Dedifferentiated amniotic fluid mesenchymal stem cell (primary cell): ENCODE results near the gene CAMK1D.

Experiments used
- DNase-seq: peaks from one replicate; pipeline ENCODE4 v3.0.0-alpha.2; 2016; ENCODE audit errors: extremely low spot score

CAMK1D gene

DNA sequence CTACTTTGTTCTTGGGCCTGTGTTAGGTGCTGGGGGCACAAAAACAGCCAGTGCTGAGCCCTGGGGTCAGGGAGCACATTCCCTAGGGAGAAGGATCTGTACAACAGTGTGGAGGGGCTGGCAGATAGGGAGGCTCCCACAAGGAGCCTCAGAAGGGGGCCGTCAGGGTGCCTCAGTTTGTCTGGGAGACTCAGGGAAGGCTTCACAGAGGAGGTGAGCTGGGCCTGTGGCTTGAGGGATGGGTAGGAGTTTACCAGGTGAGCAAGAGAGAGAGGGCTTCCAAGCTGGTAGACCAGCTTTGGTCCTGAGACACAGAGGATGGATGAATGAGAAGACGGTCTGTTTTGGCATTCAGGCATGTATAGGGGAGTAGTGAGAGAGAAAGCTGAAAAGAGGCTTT is 52.1 kb downstream of the CAMK1D start:
- no peak for DNase-seq

DNA sequence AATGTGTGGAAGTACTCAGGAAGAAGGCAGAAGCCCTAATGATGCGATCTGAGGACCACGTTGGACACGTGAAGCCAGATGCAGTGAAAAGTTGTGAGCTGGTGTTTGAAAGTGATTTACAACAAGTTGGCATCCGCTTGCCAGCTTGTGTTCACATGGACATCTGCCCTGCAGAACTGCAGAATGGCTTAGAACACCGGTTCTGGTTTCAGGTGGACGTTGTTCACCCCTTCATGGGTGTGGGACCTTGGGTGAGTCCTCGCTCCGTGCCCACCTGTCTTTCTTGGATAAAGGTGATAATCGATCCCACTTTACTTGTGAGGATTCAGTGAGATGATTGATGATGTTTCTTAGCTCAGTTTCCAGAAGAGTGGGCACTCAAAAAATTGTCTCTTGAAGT is 53.8 kb downstream of the CAMK1D start:
- no peak for DNase-seq

DNA sequence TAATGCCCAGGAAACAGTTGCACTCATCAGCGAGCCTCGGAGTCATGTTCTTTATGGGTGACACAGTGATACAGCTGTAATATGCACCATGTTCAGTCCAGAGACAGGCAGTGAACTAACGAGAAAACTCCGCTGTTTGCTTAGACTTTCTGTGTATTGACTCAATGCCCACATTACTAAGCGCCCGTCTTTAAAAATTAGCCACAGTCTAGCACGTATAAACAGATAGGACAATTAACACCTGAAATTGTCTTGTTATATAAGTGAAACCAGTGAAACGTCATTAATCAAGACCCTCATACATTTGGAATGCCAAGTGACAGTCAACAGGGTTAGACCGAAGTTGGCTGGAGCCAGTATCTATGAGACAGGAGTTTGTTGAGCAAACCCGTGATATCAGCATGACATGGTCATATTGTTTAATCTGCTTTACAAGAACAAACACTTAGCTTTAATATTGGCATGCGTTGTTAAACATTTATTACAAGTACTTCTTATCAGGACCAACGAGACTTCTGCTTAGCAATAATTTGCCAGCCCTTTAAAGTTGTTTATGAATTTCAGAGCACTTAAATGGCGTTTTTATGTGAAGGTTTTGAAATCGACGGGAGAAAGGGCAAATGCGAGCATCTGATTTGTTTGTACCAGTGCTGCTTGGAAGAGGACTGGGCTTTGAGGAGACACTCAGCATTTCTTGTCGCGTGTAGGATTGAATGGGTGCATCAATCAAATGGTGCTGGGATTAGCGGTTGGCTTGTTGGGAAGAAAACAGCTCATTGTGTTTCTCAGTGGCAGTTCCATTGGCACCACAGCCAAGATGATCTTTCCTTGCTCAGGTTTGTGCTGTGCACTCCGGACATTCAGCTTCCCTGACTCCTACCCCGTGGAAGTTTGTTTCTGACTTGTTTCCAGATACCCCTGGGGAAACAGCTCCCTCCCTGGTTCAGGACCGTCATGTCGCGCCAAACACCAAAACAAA is 56.3 kb downstream of the CAMK1D start:
- no peak for DNase-seq

DNA sequence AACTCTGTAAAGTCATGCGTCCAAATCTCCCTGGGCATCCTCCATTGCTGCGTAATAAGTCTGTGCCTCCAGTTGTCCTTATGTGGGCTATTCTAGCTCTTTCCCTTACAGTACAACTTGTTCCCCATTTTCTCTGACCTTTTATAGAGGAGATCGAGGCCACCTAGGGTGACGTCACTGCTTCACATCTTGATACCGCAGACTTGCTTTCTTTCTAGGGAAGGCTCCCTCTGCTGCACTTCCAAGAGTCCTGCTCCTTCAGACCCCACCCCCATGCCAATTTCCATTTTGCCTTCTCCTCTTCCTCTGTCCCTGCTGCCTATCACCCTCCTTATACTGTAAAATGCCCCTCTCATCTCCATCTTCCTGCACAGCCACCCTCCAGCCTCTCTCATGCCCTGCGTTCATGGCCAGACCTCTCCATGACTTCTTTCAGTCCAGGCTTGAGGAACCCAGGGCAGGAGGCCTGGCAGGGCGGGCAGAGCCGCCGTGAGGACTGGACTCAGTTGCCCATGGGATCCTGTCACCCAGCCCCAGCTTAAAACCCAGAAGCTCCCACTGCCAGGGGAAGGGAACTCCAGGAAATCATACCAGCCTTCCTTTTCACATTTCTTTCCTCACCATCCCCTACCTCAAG is 57.5 kb downstream of the CAMK1D start:
- no peak for DNase-seq

DNA sequence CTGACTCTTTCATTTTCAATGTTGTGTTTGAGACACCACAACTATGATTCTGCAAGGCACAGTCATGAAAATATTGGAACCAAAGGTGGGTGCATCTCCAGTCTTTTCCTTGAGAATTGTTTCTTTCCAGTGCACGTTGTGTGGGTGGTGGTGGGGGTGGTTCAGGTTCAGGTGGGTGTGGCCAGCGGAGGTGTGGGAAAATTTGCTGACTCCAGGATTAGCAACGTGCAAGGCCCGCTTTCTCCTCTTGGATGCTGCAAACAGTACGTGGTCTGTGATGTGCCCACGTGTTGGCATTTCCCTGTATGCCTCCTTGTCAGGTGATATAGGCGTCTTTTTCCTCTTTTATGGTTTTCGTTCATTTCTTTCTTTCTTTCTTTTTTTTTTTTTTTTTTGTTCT is 59.1 kb downstream of the CAMK1D start:
- DNase-seq = no peak

DNA sequence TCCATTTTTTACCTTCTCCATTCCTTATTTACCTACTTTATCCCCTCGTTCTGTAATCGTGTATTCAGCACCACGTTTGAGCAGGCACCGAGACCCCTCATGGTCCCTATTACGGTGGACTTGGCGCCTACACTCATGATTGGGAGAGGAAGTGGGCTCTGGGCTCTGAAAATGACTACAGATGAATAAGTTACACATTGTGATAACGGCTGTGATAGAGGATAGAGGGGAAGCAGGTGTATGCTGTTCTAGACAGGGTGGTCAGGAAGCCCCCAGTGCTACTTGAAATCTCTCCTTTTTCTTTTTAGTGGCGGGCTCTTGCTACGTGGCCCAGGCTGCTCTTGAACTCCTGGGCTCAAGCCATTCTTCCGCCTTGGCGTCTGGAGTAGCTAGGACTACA is 59.8 kb downstream of the CAMK1D start:
- DNase-seq = no peak

DNA sequence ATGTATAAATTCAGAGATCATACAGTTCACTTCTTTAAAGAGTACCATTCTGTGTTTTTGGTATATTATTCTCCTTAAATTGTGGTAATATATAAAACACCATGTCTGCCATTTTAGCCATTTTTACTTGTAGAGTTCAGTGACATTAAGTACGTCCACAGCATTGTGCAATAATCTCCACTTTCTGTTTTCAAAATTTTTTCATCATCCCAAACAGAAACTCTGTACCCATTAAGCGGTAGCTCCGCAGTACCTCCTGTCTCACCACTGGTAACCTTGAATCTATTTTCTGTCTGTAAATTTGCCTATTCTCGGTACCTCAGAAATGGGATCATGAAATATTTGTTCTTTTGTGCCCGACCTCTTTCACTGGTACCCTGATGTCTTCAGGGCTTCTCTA is 60.3 kb downstream of the CAMK1D start:
- no peak for DNase-seq

DNA sequence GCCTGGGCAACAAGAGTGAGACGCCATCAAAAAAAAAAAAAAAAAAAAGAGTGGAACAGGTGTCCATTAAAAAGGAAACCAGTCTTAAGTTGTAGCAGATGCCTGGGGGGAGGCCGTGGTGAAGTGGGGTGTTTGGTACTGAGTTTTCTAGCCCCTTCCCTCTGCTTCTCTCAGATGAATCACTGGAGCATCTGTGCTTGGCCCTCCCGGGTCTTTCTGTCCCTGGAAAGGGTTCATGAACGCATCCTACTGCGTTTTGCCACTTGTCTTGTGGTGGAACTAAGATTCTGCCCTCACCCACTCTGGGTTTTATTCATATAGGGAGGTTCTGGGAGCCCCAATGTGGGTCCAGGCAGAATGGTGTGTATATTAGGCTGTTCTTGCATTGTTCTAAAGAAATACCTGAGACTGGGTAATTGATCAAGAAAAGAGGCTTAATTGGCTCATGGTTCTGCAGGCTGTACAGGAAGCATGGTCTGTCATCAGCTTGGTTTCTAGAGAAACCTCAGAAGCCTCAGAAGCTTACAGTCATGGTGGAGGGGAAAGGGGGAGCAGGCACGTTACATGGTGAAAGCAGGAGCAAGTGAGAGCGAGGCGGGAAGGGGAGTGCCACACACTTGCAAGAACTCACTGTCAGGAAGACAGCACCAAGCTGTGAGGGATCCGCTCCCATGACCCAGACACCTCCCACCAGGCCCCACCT is 63.5 kb downstream of the CAMK1D start:
- no peak for DNase-seq

DNA sequence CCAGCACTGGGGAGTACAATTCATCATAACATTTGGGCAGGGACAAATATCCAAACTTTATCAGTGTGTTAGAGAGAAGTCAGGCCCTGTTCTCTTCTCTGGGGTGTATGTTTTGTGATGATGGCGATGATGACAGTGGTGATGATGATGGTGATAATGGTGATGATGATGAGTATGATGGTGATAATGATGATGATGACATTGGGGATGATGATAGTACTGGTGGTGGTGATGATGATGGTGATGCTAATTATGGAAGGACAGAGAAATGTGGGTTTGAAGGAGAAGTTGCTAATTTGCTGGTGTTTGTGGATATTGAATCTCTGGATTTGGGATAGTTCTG is 64.0 kb downstream of the CAMK1D start:
- DNase-seq = no peak

DNA sequence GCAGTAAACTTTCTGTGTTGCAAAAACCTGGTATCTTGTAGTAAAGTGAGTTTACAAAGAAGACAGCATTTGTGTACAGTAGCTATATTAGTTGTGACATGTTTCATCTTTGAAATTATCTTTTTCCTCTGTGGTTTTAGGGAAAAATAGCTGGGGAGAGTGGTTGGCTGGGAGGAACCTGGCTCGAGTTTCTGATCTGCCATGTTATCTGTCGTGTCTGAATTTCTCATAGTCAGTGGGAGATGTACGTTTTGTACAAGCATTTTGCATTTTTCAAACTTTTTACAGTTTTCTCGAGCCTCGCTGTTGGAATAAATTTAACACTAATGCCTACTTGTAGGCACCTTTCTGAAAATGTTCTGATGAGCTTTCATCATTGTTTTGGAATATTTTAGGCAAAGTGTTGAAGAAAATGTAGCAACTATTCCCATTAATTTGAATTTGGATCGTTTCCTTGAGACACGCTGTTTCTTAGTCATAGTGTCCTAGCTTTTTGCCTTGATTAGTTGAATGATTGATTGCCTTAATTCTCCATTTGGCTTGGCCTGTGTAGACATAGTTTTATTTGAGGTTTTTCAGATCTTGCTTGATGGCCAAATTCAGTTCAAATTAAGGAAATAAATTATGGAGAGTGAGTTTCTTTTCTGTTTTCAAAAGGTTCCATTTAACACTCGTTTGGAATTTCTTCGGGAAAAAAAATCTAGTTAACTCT is 65.1 kb downstream of the CAMK1D start:
- DNase-seq = no peak

DNA sequence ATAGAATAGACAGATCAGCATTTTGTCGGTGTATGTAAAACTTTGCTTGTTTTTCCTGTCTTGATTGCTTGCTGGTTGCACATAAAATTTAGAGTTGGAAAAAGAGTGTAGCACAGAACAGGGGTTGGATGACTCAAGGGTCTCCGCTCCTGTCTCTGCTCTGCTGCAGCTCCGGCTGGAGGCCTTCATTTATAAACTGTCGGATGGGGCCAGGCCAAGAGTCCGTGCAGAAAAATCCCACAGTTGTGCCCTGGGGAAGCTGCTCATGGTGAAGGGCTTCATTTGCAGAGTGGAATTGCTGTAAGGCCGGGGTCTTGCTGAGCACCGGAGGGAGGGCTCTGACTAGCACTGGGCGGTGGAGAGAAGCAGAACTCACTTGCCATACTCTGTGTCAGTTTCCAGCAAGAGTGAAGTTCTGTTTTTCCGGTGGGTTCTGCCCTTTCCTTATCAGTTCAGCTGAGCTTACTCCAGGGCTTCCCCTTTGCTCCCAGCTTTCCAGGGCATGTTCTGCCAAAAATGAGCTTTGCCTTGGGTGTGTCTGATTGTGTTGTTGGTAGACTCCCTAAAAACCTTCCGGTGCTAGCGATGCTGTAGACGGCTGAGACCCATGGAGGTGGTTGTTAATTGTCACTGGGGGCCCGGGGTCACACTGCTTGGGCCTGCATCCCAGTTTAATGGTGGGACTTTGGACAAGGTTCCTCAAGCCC is 67.2 kb downstream of the CAMK1D start:
- DNase-seq = no peak

DNA sequence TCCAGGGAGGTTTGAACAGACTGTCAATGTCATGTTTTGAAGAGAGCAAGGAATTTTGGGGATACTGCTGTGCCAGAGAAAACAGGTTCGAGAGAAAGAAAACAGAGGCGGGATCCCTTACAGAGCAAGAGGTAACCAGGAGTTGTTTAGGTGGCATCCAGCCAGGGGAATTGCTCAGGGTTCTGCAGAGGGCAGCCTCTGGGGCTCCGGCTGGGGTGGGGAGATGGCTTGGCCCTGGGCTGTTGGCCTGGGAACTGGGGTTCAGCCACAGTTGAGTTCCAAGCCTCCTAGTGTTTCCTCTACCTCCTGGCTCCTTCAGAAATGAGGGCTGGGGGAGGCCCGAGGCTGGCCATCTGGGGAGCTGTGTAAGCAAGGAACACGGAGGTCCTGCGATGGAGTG is 68.0 kb downstream of the CAMK1D start:
- DNase-seq = no peak

DNA sequence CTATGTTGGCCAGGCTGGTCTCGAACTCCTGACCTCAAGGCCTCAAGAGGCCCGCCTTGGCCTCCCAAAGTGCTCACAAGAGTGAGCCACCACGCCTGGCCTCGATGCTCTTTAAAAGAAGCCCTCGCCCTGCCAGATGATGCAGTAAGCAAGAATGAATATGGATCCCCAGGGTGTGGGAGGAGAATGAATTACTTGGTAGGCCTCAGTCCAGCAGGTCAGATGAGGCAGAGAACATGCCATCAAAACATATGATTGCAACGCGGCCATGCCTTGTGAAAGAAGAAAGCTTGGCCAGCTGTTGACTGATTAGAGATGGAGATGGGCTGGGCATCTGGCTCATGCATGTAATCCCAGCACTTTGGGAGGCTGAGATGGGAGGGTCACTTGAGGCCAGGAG is 68.7 kb downstream of the CAMK1D start:
- DNase-seq = no peak

DNA sequence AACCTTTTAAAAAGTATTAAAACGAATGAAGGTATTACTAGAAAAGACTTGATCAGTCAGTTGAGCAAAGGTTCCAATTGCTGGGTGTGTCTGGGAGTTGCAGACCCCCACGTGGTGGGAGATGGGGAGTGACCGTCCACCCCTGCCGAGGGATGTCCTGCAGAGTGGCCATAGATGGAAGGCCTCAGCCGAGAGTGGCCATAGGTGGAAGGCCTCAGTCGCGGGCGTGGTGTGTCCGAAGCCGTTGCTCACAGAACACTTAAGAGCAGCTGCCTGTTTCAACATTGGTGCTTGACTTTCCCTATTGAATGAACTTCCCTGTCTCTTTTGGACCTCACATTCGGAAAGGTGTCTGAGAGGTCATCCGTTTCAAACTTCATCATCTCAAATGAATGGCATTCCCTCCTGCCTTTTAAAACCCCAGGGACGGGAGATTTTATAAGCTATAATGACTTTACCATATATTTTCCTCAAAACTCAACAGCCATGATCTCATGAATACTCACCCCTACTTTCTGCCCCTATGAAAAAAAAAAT is 69.4 kb downstream of the CAMK1D start:
- DNase-seq = no peak

DNA sequence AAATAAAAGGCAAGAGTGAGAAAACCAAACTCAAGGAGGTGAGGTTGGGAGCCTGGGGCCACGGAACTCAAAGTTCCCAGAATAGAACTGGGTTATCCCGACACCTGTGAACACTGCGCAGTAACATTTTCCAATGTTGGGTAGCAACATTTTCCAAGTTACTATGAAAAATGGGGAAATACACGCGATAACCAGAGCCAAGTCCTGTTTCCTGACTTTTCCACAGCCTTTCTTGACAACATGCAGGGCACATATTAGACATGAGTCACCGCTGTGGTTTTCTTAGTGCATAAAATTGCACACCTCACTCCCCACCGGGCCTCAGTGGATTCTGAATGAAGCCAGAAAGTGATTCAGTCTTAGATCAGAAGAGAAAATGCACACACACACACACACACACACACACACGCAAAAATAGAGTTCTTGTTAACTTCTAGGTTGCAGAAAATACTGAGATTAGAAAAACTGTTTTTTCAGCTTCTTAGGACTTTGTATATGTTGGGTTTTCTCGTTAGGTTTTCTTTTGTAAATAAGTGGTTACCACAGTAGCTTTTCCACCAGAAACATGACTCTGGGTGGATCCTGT is 70.0 kb downstream of the CAMK1D start:
- peak; percentile 94 for DNase-seq

DNA sequence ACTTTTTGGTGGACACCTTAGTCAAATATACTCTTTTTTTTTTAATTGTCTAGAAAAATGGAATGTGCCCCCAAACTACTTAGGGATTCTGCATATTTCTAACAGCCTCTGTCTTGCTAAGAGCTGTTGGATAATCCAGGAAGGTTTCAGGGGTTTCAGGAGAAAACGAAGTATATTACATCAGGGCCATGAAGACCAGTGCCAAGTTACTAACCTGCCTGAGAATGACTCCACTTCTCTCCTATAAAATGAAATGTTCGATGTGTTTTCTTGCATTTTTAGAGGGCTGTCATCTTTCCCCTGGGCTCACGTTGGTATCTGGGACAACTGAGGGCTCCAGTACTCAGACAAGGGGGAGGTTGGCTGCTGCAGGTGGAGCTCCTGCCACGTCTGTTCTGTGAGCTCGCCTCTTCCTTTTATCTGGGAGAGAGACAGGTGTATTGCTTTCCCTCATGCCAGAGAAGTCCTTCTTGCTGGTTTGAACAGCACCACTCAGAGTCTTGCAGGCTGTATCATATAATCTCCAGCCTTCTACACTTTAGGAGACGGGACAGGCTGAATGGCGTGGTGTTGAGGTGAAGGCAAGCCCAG is 71.3 kb downstream of the CAMK1D start:
- no peak for DNase-seq

DNA sequence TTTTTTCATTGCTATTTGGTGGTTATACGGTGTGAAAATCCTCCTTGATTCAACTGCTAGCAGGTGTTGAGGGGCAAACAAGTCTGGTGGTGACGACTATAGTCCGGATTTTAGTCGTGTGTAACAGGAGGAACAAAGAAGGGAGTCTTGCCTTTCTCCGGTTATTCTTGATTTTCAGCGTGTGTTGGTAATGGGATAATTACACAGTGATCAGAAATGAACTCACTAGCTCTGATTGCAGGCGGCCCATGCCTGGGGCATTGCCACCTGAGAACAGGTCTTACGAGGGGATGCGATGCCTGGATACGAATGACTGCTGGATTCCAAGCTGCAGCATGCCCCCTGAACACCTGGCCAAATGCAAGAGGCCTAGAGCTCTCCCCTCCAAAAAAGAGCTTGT is 72.8 kb downstream of the CAMK1D start:
- no peak for DNase-seq

DNA sequence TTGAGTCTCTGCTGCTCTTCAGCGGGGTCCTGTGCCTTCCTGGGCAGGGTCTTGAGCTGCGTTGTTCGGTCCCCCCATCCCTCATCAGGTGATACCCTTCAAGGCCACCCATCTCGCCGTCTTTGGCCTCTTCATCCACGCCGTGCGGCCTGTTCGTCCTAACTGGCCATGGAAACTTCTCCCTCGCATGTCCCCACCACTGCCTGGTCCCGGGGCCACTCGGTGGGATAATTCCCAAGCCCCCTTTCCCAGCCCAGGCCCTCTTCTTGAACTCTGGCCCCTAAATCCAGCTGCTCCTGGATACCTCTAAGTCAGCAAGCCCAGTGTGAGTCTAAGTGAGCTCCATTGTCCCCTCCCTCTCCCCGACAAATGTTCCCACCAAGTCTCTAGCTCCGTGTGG is 74.5 kb downstream of the CAMK1D start:
- DNase-seq = no peak

DNA sequence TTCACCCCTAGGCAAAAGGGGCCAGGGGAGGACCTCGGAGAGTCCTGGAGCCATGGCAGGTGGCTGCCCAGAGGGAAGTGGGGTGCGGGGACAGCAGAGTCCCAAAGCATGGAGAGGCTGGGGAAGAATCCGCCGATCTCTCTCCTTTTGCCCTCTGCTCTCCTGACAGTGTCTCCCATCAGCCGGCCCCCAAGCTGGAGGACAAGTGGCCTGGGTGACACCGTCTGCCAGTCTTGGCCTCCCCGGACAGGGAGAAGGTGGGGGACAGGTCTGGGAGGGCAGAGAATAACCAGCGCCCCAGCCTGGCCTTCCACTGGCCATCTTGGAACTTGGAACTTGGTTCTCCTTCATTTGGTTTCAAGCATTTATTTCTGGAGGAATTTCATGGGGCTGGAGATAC is 77.9 kb downstream of the CAMK1D start:
- DNase-seq = no peak

DNA sequence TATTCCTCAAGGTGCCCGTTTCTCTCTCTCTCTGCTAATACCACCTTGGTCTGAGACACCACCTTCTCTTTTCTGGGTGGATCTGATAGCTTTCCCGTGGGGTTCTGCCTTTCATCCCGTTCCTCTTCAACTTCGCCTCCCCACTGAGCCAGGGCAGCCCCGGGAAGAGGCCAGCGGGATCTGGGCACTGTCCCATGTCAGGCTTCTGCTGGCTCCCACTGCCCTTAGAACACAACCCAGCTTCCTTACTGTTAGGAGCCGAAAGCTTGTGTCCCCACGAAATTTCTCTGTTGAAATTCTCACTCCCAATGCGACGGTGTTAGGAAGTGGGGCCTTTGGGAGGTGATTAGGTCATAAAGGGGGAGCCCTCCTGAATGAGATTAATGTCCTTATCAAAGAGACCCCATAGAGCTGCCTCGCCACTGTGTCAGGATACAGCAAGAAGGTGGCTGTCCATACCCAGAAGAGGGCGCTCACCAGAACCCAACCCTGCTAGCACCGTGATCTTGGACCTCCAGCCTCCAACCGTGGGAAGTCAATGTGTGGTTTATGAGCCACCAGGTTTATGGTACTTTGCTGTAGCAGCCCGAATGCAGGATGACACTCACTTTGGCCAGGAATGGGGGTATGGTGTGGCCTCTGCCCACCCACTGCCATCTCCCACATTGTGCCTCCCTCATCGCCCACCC is 79.2 kb downstream of the CAMK1D start:
- no peak for DNase-seq
